GM19023 (cell line): ENCODE results near the gene PRKG1.

ENCODE experiments used
- ATAC-seq: cut with Tn5 transposase; IDR thresholded peaks from one replicate; pipeline ENCODE4 v1.9.1; 2021; ENCODE audit warnings: mild to moderate bottlenecking, moderate library complexity; ENCODE audit not compliant: unreplicated experiment

The PRKG1 gene

GRCh38 chr10:51487576-51487975 lies 413.3 kb downstream of the PRKG1 start:
- no peak for ATAC-seq

GRCh38 chr10:51488766-51489408 lies 414.6 kb downstream of the PRKG1 start:
- no peak for ATAC-seq

- no peak for ATAC-seq
Observed at GRCh38 chr10:51498424-51498823, 424.1 kb downstream of the PRKG1 start.

GRCh38 chr10:51501396-51501795 lies 427.1 kb downstream of the PRKG1 start:
- no peak for ATAC-seq

- ATAC-seq = no peak
Observed at GRCh38 chr10:51502124-51502523, 427.8 kb downstream of the PRKG1 start.

GRCh38 chr10:51503378-51503777 lies 429.1 kb downstream of the PRKG1 start:
- ATAC-seq = no peak

- ATAC-seq = no peak
Observed at GRCh38 chr10:51507476-51507875, 433.2 kb downstream of the PRKG1 start.

GRCh38 chr10:51508156-51508555 lies 433.9 kb downstream of the PRKG1 start:
- ATAC-seq = no peak

- no peak for ATAC-seq
Observed at GRCh38 chr10:51510231-51510630, 435.9 kb downstream of the PRKG1 start.

- no peak for ATAC-seq
Observed at GRCh38 chr10:51521605-51522004, 447.3 kb downstream of the PRKG1 start.

GRCh38 chr10:51522858-51523257 lies 448.6 kb downstream of the PRKG1 start:
- ATAC-seq = no peak

- no peak for ATAC-seq
Observed at GRCh38 chr10:51523440-51523839, 449.2 kb downstream of the PRKG1 start.

- ATAC-seq = no peak
Observed at GRCh38 chr10:51524041-51524440, 449.8 kb downstream of the PRKG1 start.

GRCh38 chr10:51527522-51528219 lies 453.4 kb downstream of the PRKG1 start:
- no peak for ATAC-seq

GRCh38 chr10:51528527-51528926 lies 454.2 kb downstream of the PRKG1 start:
- ATAC-seq = no peak

- no peak for ATAC-seq
Observed at GRCh38 chr10:51530541-51530940, 456.3 kb downstream of the PRKG1 start.

GRCh38 chr10:51532044-51532443 lies 457.8 kb downstream of the PRKG1 start:
- ATAC-seq = no peak

GRCh38 chr10:51542853-51543252 lies 468.6 kb downstream of the PRKG1 start:
- no peak for ATAC-seq

- ATAC-seq = no peak
Observed at GRCh38 chr10:51544933-51545332, 470.6 kb downstream of the PRKG1 start.

- ATAC-seq = no peak
Observed at GRCh38 chr10:51547941-51548340, 473.7 kb downstream of the PRKG1 start.

- ATAC-seq = no peak
Observed at GRCh38 chr10:51552879-51553278, 478.6 kb downstream of the PRKG1 start.

GRCh38 chr10:51564896-51565510 lies 490.7 kb downstream of the PRKG1 start:
- ATAC-seq = no peak
